Liver (tissue), 9 donors: ENCODE measurements around the gene SLC24A4. TPM values are rescaled to one million over a fixed set of nuclear protein-coding genes. Genes with fewer than 3 reads are reported as not detected.

Experiments
- DNase-seq: peaks from one replicate; pipeline ENCODE4 v3.0.0-alpha.2; 2017; ENCODE audit warnings: low spot score
- H3K27ac ChIP-seq, 2 donors: one replicate each; pipeline ENCODE4 v1.7.0; 2013; ENCODE audit warnings: inconsistent platforms in 2 of 2, low read length in 2 of 2, control low read depth in 1 of 2, low read depth in 1 of 2, mild to moderate bottlenecking in 1 of 2
- H3K27me3 ChIP-seq, 4 donors: one replicate each; pipeline versions ENCODE4 v1.6.1 to v1.7.0; 2013; ENCODE audit warnings: low read length in 3 of 4, inconsistent platforms in 1 of 4, mild to moderate bottlenecking in 1 of 4, moderate library complexity in 1 of 4; ENCODE audit not compliant: control insufficient read depth in 4 of 4, insufficient read depth in 4 of 4
- H3K36me3 ChIP-seq, 4 donors: one replicate each; pipeline versions ENCODE4 v1.6.1 to v1.7.0; 2013; ENCODE audit warnings: low read length in 3 of 4, mild to moderate bottlenecking in 3 of 4, low read depth in 1 of 4, moderate library complexity in 1 of 4; ENCODE audit not compliant: control insufficient read depth in 4 of 4, insufficient read depth in 3 of 4
- H3K4me1 ChIP-seq, 4 donors: one replicate each; pipeline versions ENCODE4 v1.6.1 to v1.7.0; 2013; ENCODE audit warnings: low read length in 3 of 4, mild to moderate bottlenecking in 3 of 4, moderate library complexity in 1 of 4; ENCODE audit not compliant: control insufficient read depth in 4 of 4, insufficient read depth in 4 of 4
- H3K4me3 ChIP-seq, 3 donors: one replicate each; pipeline versions ENCODE4 v1.6.1 to v1.7.0; 2013; ENCODE audit warnings: low read length in 3 of 3, control low read depth in 1 of 3, low read depth in 1 of 3, mild to moderate bottlenecking in 1 of 3
- H3K9ac ChIP-seq, 2 donors: one replicate each; pipeline ENCODE4 v1.7.0; 2013; ENCODE audit warnings: low read length in 2 of 2, mild to moderate bottlenecking in 2 of 2, moderate library complexity in 2 of 2, control low read depth in 1 of 2, low read depth in 1 of 2
- H3K9me3 ChIP-seq, 4 donors: one replicate each; pipeline versions ENCODE4 v1.6.1 to v1.7.0; 2013; ENCODE audit warnings: low read length in 3 of 4; ENCODE audit not compliant: control insufficient read depth in 4 of 4
- ATF3 ChIP-seq: IDR thresholded peaks from 2 replicates; pipeline ENCODE4 v1.6.1; 2016; ENCODE audit warnings: antibody characterized with exemption
- CTCF ChIP-seq: fragments of 150-350 bp; IDR thresholded peaks from 2 replicates; pipeline ENCODE4 v1.5.1; 2017; ENCODE audit warnings: improper control_type of control experiment, low read depth, low read length; ENCODE audit not compliant: missing input control
- EGR1 ChIP-seq, 2 donors: IDR thresholded peaks; 2 replicates each; pipeline ENCODE4 v1.6.1; 2016 to 2018; ENCODE audit warnings: antibody characterized with exemption in 2 of 2, low read depth in 2 of 2
- FOXA1 ChIP-seq: IDR thresholded peaks from 2 replicates; pipeline ENCODE4 v1.6.1; 2016; ENCODE audit warnings: antibody characterized with exemption
- FOXA2 ChIP-seq: IDR thresholded peaks from 2 replicates; pipeline ENCODE4 v1.6.1; 2016; ENCODE audit warnings: antibody characterized with exemption
- GABPA ChIP-seq, 2 donors: IDR thresholded peaks in 1 of 2; conservative IDR thresholded peaks in 1 of 2; 2 replicates each; pipeline ENCODE4 v1.6.1; 2016; ENCODE audit warnings: antibody characterized with exemption in 2 of 2, mild to moderate bottlenecking in 1 of 2, moderate library complexity in 1 of 2
- HNF4A ChIP-seq, 2 donors: conservative IDR thresholded peaks; 2 replicates each; pipeline ENCODE4 v1.6.1; 2016; ENCODE audit warnings: antibody characterized with exemption in 2 of 2, mild to moderate bottlenecking in 2 of 2
- HNF4G ChIP-seq: IDR thresholded peaks from 2 replicates; pipeline ENCODE4 v1.6.1; 2016; ENCODE audit warnings: antibody characterized with exemption
- JUND ChIP-seq, 2 donors: IDR thresholded peaks; 2 replicates each; pipeline ENCODE4 v1.6.1; 2016; ENCODE audit warnings: antibody characterized with exemption in 2 of 2
- MAX ChIP-seq: IDR thresholded peaks from 2 replicates; pipeline ENCODE4 v1.6.1; 2016; ENCODE audit warnings: antibody characterized with exemption
- NR2F2 ChIP-seq: IDR thresholded peaks from 2 replicates; pipeline ENCODE4 v1.6.1; 2016; ENCODE audit warnings: antibody characterized with exemption
- RAD21 ChIP-seq, 2 donors: IDR thresholded peaks; 2 replicates each; pipeline ENCODE4 v1.6.1; 2016; ENCODE audit warnings: antibody characterized with exemption in 2 of 2, mild to moderate bottlenecking in 2 of 2
- REST ChIP-seq: IDR thresholded peaks from 2 replicates; pipeline ENCODE4 v1.6.1; 2016; ENCODE audit warnings: antibody characterized with exemption, mild to moderate bottlenecking
- RXRA ChIP-seq, 2 donors: IDR thresholded peaks; 2 replicates each; pipeline ENCODE4 v1.6.1; 2017 to 2018; ENCODE audit warnings: antibody characterized with exemption in 2 of 2, mild to moderate bottlenecking in 1 of 2
- SP1 ChIP-seq: IDR thresholded peaks from 2 replicates; pipeline ENCODE4 v1.6.1; 2018; ENCODE audit warnings: antibody characterized with exemption, mild to moderate bottlenecking
- TAF1 ChIP-seq: conservative IDR thresholded peaks from 2 replicates; pipeline ENCODE4 v1.6.1; 2016; ENCODE audit warnings: antibody characterized with exemption, mild to moderate bottlenecking
- YY1 ChIP-seq: IDR thresholded peaks from 2 replicates; pipeline ENCODE4 v1.6.1; 2016; ENCODE audit warnings: antibody characterized with exemption, mild to moderate bottlenecking
- ZBTB33 ChIP-seq: IDR thresholded peaks from 2 replicates; pipeline ENCODE4 v1.6.1; 2016; ENCODE audit warnings: antibody characterized with exemption
- WGBS: extraction: QIAGEN DNeasy Blood & Tissue Kit; methylation state at CpG from one replicate; pipeline ENCODE4 v1.1.7; 2013; 5-methylcytosine and 5-hydroxymethylcytosine counted together
- polyA plus RNA-seq, 2 donors: library from polyadenylated mRNA; stranded (reverse) in 1 of 2; unstranded in 1 of 2; fragments of 200-250 nt in 1 of 2; fragments of >200 nt in 1 of 2; fragmentation: Nextera tagmentation in 1 of 2; extraction: Ambion mirVana in 1 of 2; gene quantifications; one replicate each; pipeline versions ENCODE4 v1.2.1 to v1.2.3, GENCODE V29; 2013 to 2015
- total RNA-seq, 2 donors: library from RNA; depleted of rRNA; stranded (reverse); fragments of >200 nt; gene quantifications; one replicate each; pipeline ENCODE4 v1.2.3, GENCODE V29; 2014
- donor health status: healthy.
- donor health status: healthy.
- donor health status: healthy.
- donor health status: healthy.
- donor health status: healthy.

Gene SLC24A4
- total and polyA plus RNA-seq, 4 donors, result 0.06 to 0.23 (median 0.12) TPM

GRCh38 chr14:92495027-92495426, 172.1 kb downstream of the SLC24A4 start:
- WGBS, result 82% methylated on average over 6 of the region's 6 CpGs
- H3K27ac ChIP-seq, result no peak overlapping the region
- H3K4me1 ChIP-seq, result no peaks in the 10 kb centered on the region

More at GRCh38 chr14:92495027-92495426, 172.1 kb downstream of the SLC24A4 start:
- no peak for TF ChIP-seq GABPA (IDR thresholded peaks at IDR 0.05 in 1 of 2, conservative IDR thresholded peaks at IDR 0.05 in 1 of 2)
- TF ChIP-seq JUND (IDR thresholded peaks at IDR 0.05), result no peak
- no peak for TF ChIP-seq YY1
- no peak for TF ChIP-seq RAD21 (IDR thresholded peaks at IDR 0.05)
- no peak for TF ChIP-seq NR2F2
- no peak for TF ChIP-seq EGR1 (IDR thresholded peaks at IDR 0.05; ENCODE audit: low read depth in 2 of 2)
- TF ChIP-seq CTCF, result no peak
- no peak for TF ChIP-seq MAX
- TF ChIP-seq REST, result no peak
- TF ChIP-seq RXRA (IDR thresholded peaks at IDR 0.05), result no peak
- TF ChIP-seq TAF1, result no peak
- no peak for TF ChIP-seq FOXA1
- no peak for TF ChIP-seq ZBTB33
- no peak for TF ChIP-seq HNF4G
- TF ChIP-seq ATF3, result no peak
- TF ChIP-seq FOXA2, result no peak
- no peak for TF ChIP-seq SP1
- no peak for TF ChIP-seq HNF4A (conservative IDR thresholded peaks at IDR 0.05)
- Histone ChIP-seq H3K4me3 (no peak overlapping the region), H3K9ac (no peak overlapping the region), H3K27me3 (no peaks in the 10 kb centered on the region), H3K36me3 (no peaks in the 10 kb centered on the region), H3K9me3 (no peaks in the 10 kb centered on the region)
- DNase-seq, result no peak
